Fibroblast of villous mesenchyme (primary cell): Measurements from ENCODE around the gene NUP205. TPM values are rescaled to one million over a fixed set of nuclear protein-coding genes. Genes with fewer than 3 reads are reported as not detected.
"Not testable (repeated sequence)": the region's sequence is repeated elsewhere in the genome, so short reads cannot be mapped to it uniquely, and the experiment has no call there.

Experiments
- DNase-seq: peaks from one replicate; pipeline ENCODE4 v3.0.0-alpha.2; 2010; ENCODE audit warnings: low read depth
- H3K4me3 ChIP-seq: 2 replicates; pipeline ENCODE4 v1.5.1; 2011; ENCODE audit warnings: low read depth, mild to moderate bottlenecking, low read length
- total RNA-seq: library from RNA; depleted of rRNA; stranded (reverse); fragments of >200 nt; gene quantifications from 2 replicates; pipeline ENCODE4 v1.2.3, GENCODE V29; 2012
- TF ChIP-seq, protein P1 (sequence below): IDR thresholded peaks from 2 replicates; pipeline ENCODE4 v1.5.1; 2012; ENCODE audit warnings: low read depth, mild to moderate bottlenecking, low read length; ENCODE audit not compliant: insufficient read depth

The NUP205 gene
- total RNA-seq, 1 donor, result 75.6 TPM

DNA sequence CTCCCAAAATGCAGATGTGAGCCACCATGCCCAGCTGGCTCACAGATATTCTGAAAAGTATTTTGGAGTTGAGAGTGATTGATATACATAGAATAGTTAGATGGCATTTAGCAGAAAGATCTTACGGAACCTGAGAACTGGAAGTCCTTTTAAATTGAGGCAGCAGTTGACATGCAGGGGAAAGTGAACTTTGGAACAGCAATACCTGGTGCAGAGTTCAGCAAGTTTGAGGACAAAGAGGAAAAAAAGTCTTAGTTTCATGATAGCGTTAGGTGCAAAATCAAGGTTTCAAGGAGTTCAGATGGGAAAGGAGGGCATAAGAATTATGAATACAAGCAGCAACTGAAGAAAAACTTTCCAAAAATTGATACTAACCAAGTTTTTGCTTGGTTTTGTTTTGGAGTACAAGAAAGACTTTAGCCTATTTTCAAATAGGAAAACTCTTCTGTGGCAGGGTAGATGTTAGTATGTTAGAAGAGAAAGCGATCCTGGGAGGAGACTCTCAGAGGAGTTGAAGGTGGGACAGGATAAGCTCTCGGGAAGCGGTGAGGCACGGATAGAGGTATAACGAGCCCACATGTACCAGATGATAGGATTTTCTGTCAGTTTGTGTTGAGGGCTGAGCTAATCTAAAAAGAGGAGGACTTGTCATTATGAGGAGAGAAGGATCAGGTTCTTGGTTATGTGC is 76.6 kb downstream of the NUP205 start:
- H3K4me3 ChIP-seq, result no peak overlapping the region
- DNase-seq, result no peak
- TF ChIP-seq, protein P1, sequence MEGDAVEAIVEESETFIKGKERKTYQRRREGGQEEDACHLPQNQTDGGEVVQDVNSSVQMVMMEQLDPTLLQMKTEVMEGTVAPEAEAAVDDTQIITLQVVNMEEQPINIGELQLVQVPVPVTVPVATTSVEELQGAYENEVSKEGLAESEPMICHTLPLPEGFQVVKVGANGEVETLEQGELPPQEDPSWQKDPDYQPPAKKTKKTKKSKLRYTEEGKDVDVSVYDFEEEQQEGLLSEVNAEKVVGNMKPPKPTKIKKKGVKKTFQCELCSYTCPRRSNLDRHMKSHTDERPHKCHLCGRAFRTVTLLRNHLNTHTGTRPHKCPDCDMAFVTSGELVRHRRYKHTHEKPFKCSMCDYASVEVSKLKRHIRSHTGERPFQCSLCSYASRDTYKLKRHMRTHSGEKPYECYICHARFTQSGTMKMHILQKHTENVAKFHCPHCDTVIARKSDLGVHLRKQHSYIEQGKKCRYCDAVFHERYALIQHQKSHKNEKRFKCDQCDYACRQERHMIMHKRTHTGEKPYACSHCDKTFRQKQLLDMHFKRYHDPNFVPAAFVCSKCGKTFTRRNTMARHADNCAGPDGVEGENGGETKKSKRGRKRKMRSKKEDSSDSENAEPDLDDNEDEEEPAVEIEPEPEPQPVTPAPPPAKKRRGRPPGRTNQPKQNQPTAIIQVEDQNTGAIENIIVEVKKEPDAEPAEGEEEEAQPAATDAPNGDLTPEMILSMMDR, result no peak

DNA sequence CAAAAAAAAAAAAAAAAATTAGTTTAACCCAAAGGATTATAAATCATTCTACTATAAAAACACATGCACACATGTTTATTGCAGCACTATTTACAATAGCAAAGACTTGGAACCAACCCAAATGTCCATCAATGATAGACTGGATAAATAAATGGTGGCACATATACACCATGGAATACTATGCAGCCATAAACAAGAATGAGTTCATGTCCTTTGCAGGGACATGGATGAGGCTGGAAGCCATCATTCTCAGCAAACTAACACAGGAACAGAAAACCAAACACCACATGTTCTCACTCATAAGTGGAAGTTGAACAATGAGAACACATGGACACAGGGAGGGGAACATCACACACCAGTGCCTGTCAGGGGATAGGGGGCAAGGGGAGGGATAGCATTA is 82.0 kb downstream of the NUP205 start:
- not testable (repeated sequence) for DNase-seq, H3K4me3 ChIP-seq

DNA sequence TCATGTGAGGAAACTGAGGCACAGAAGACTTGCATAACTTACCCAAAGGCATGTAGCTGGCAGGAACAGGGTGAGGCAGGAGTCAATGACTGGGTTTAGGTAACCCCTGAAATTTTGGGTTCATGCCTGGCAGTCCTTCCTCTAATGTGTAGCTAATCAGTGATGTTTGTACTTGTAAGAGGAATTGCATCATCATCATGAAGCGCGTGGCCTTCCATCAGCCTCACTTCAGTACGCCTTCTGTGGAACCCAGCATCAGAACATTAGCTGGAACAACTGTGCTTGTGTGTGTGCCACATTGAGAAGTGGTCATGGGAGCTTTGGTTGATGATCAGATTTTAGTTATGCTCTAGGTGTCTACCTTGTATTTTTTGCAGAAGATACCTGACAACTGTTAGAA is 86.4 kb downstream of the NUP205 start:
- TF ChIP-seq, protein P1, result no peak
- H3K4me3 ChIP-seq, result no peak overlapping the region
- DNase-seq, result no peak

DNA sequence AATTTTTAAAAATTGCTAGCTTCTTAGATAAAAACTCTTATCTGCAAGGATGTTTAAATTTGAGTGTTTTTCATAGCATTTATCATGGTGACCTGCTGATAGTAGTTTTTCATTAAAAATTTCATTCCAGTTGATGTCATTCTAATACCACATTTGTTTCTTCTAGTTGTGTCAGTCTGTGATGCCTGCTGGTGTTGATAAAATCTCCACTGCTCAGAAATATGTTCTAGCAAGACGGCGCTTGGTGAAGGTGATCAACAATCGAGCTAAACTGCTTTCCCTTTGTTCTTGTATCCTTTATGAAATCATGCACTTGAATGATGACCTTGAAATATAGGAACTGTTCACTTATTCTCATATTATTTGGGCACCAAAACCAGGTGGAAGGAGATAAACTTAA is 87.0 kb downstream of the NUP205 start:
- H3K4me3 ChIP-seq, result no peak overlapping the region
- no peak for DNase-seq
- TF ChIP-seq, protein P1, result no peak

DNA sequence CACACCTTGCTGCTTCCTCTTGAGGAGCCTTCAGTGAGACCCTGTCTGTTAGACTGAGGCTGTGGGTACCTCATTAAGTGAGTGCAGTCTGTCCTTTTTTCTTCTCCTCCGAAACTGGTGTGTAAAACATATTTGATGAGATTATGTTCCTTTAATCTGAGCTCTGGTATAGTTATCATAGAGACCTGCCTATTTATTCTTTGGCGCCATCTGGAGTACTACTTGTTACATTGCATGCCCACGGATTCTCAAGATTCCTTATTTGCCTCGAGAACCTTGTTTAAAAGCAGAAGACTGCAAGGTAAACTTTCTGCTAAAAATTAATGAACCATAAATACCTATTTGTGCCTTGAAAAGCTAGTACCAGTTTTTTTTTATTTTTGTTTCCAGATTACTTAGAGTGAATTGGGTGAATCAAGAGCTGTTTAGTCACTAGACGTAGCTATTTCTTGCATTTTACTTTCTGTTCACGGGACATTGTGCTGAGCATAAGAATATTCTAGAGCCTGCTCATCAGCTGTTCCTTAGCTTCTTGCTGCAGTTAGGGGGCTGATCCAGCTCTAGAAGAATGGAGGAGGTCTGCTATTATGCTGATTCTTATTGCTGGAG is 87.7 kb downstream of the NUP205 start:
- TF ChIP-seq, protein P1, result peak; percentile 67
- peak; percentile 64 for DNase-seq
- no peak overlapping the region for H3K4me3 ChIP-seq

DNA sequence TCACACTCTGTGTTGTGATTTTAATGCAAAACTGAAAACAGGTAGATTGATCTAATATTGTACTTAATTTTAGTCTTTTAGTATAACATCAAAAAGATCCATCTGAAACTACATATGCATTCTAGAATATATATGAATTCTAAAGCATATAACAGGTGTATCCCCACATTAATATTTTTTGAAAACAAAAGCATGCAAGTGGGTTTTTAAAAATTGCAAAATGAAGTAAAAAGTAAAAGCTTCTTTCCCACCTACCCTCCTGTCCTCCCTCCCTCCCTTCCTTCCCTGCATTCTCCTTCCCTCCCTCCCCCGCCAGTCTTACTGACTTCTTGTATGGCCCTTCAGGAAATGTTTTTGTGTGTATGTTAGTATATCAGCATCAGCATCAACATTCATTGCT is 90.0 kb downstream of the NUP205 start:
- no peak for DNase-seq
- H3K4me3 ChIP-seq, result no peak overlapping the region
- TF ChIP-seq, protein P1, result no peak

DNA sequence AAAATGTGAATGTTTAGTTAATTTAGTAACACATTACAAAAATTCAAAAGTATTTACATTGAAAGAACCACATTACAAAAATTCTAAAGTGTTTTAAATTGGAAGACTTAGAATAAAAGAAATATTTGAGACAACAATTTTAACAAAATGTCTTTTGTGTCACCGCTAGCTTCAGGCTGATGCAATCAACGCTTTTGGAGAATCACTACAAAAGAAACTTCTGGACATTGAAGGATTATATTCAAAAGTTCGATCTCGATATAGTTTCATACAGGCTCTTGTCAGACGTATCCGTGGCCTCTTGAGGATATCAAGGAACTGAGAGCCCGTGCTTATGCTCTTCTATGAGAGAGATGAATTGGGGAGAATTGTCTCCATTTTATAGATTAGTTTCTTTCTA is 90.5 kb downstream of the NUP205 start:
- TF ChIP-seq, protein P1, result no peak
- DNase-seq, result no peak
- H3K4me3 ChIP-seq, result no peak overlapping the region
